Neuronal stem cell (in vitro differentiated cells): ENCODE results near the gene ANO6.

Source experiments
- DNase-seq: peaks from one replicate; pipeline ENCODE4 v3.0.0-alpha.2; 2013; ENCODE audit warnings: low spot score
- H2AFZ ChIP-seq: one replicate; pipeline ENCODE4 v1.6.1; 2013; ENCODE audit warnings: mild to moderate bottlenecking, low read length, inconsistent platforms
- H2AK5ac ChIP-seq: 2 replicates; pipeline ENCODE4 v1.6.1; 2013; ENCODE audit warnings: low read depth, mild to moderate bottlenecking, inconsistent platforms, low read length, moderate library complexity, mixed read lengths
- H2BK120ac ChIP-seq: 2 replicates; pipeline ENCODE4 v1.6.1; 2013; ENCODE audit warnings: low read depth, mild to moderate bottlenecking, inconsistent platforms, low read length, moderate library complexity, mixed read lengths
- H2BK12ac ChIP-seq: one replicate; pipeline ENCODE4 v1.6.1; 2013; ENCODE audit warnings: low read length, inconsistent platforms
- H2BK15ac ChIP-seq: 2 replicates; pipeline ENCODE4 v1.6.1; 2013; ENCODE audit warnings: mild to moderate bottlenecking, low read length, inconsistent platforms, mixed read lengths
- H2BK5ac ChIP-seq: one replicate; pipeline ENCODE4 v1.6.1; 2013; ENCODE audit warnings: inconsistent platforms, mild to moderate bottlenecking, low read length, moderate library complexity
- H3K14ac ChIP-seq: one replicate; pipeline ENCODE4 v1.6.1; 2013; ENCODE audit warnings: low read length, inconsistent platforms
- H3K18ac ChIP-seq: 2 replicates; pipeline ENCODE4 v1.6.1; 2013; ENCODE audit warnings: low read length, inconsistent platforms
- H3K23ac ChIP-seq: 2 replicates; pipeline ENCODE4 v1.6.1; 2013; ENCODE audit warnings: low read depth, mild to moderate bottlenecking, mixed read lengths, low read length, inconsistent platforms; ENCODE audit not compliant: poor library complexity
- H3K27ac ChIP-seq: replicated peaks from 3 replicates; pipeline ENCODE4 v1.5.1; 2013; ENCODE audit warnings: low read length, inconsistent platforms
- H3K27me3 ChIP-seq, 3 experiments: 2 replicates each; pipeline ENCODE4 v1.6.1; 2013; ENCODE audit warnings: low read length in 3 of 3, mild to moderate bottlenecking in 2 of 3, inconsistent platforms in 1 of 3, low read depth in 1 of 3, mixed read lengths in 1 of 3, moderate library complexity in 1 of 3; ENCODE audit not compliant: control insufficient read depth in 3 of 3, insufficient read depth in 3 of 3
- H3K36me3 ChIP-seq, 2 donors: replicated peaks in 1 of 2; 2 replicates each; pipeline ENCODE4 v1.6.1; 2013; ENCODE audit warnings: low read length in 2 of 2; ENCODE audit not compliant: control insufficient read depth in 2 of 2, insufficient read depth in 2 of 2
- H3K4ac ChIP-seq: 2 replicates; pipeline ENCODE4 v1.6.1; 2013; ENCODE audit warnings: inconsistent platforms, mild to moderate bottlenecking, low read length, moderate library complexity
- H3K4me1 ChIP-seq, 2 donors: 1 replicate in 1 of 2; 2 replicates in 1 of 2; pipeline ENCODE4 v1.6.1; 2013; ENCODE audit warnings: low read length in 2 of 2, low read depth in 1 of 2; ENCODE audit not compliant: control insufficient read depth in 2 of 2, insufficient read depth in 1 of 2
- H3K4me2 ChIP-seq: one replicate; pipeline ENCODE4 v1.6.1; 2013; ENCODE audit warnings: mild to moderate bottlenecking, low read length, inconsistent platforms; ENCODE audit not compliant: insufficient read depth, poor library complexity, severe bottlenecking
- H3K4me3 ChIP-seq, 2 donors: 2 replicates each; pipeline ENCODE4 v1.5.1; 2013; ENCODE audit warnings: low read length in 2 of 2, mild to moderate bottlenecking in 2 of 2, inconsistent platforms in 1 of 2, moderate library complexity in 1 of 2
- H3K79me1 ChIP-seq: one replicate; pipeline ENCODE4 v1.6.1; 2013; ENCODE audit warnings: low read depth, mild to moderate bottlenecking, inconsistent platforms, low read length, moderate library complexity
- H3K9ac ChIP-seq: one replicate; pipeline ENCODE4 v1.6.1; 2013; ENCODE audit warnings: mild to moderate bottlenecking, low read depth, low read length, inconsistent platforms; ENCODE audit not compliant: poor library complexity
- H3K9me3 ChIP-seq, 2 donors: replicated peaks in 1 of 2; 2 replicates each; pipeline versions ENCODE3 to v1.6.1; 2013; ENCODE audit warnings: low read length in 2 of 2, mild to moderate bottlenecking in 2 of 2, inconsistent platforms in 1 of 2, low read depth in 1 of 2, mixed read lengths in 1 of 2, moderate library complexity in 1 of 2; ENCODE audit not compliant: control insufficient read depth in 2 of 2, insufficient read depth in 1 of 2
- H4K8ac ChIP-seq: one replicate; pipeline ENCODE4 v1.6.1; 2013; ENCODE audit warnings: low read depth, mild to moderate bottlenecking, inconsistent platforms, low read length, moderate library complexity
- H4K91ac ChIP-seq: one replicate; pipeline ENCODE4 v1.6.1; 2013; ENCODE audit warnings: low read length, low read depth, mild to moderate bottlenecking, inconsistent platforms; ENCODE audit not compliant: poor library complexity
- WGBS, 2 donors: extraction: QIAGEN DNeasy Blood & Tissue Kit; methylation state at CpG; one replicate each; pipeline ENCODE4 v1.1.7; 2013; ENCODE audit warnings: missing lambda C conversion rate in 2 of 2, mixed read lengths in 1 of 2; ENCODE audit not compliant: insufficient read length in 2 of 2, insufficient replicate concordance in 1 of 2; ENCODE audit errors: extremely low coverage in 2 of 2; 5-methylcytosine and 5-hydroxymethylcytosine counted together

Gene ANO6

DNA sequence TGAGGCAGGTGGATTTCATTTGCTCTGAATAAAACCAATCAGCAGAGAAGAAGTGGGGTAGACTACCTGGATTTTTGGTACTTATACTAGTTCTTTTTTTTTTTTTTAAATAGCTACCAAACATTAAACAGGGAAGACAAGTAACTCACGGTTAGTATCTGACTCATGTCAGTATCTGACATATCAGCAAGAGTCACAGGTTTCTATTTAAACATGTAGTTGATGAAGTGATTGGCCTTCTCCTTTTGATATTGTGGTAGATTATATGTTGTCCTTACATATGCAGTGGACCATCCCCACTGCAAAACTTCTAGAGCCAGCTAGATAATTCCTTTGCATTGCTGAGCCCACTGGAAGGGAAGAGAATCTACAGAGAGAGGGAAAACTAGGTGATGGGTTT, 208.0 kb downstream of the ANO6 start:
- Histone ChIP-seq H3K14ac (no peak overlapping the region), H2BK5ac (no peak overlapping the region), H2AFZ (no peak overlapping the region), H3K18ac (no peak overlapping the region), H3K79me1 (no peaks in the 10 kb centered on the region), H3K27ac (no peak overlapping the region), H3K4me3 (no peak overlapping the region), H2BK120ac (no peak overlapping the region), H3K9me3 (no peaks in the 10 kb centered on the region), H3K4ac (no peak overlapping the region), H2AK5ac (no peak overlapping the region), H2BK12ac (no peak overlapping the region), H4K91ac (no peak overlapping the region), H3K4me1 (no peaks in the 10 kb centered on the region), H3K27me3 (no peaks in the 10 kb centered on the region), H3K36me3 (peaks cover 5 to 72% of the 10 kb centered on the region in 2 donors), H3K23ac (no peak overlapping the region), H2BK15ac (no peak overlapping the region), H3K9ac (no peak overlapping the region), H4K8ac (no peak overlapping the region), H3K4me2 (no peak overlapping the region)
- WGBS, 2 donors = no CpG with 5 or more reads among the region's 1 CpG
- no peak for DNase-seq

DNA sequence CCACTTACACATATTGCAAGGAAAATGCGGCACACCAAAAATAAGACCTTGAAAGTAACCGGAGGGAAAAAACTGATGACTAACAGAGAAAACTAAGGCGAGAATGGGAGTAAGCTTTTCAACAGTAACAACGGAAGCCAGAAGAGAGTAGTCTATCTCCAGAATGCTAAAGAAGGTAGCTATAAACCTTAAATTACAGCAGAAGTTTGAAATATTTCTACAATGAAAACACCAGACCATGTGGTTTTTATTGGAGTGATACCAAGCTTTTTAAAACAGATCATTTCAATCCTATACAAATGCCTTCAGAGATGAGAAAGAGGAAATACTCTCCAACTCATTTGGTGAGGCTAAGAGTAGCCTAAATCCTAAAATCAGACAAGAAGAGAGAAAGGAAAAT, 209.5 kb downstream of the ANO6 start:
- Histone ChIP-seq H3K27me3 (no peaks in the 10 kb centered on the region), H3K9me3 (no peaks in the 10 kb centered on the region), H3K4me1 (no peaks in the 10 kb centered on the region), H3K36me3 (peaks cover 5 to 83% of the 10 kb centered on the region in 2 donors), H4K8ac (no peak overlapping the region), H3K9ac (no peak overlapping the region), H3K27ac (no peak overlapping the region), H3K79me1 (no peaks in the 10 kb centered on the region), H2BK5ac (no peak overlapping the region), H3K4me2 (no peak overlapping the region), H3K18ac (no peak overlapping the region), H4K91ac (no peak overlapping the region), H2AK5ac (no peak overlapping the region), H3K23ac (no peak overlapping the region), H2BK120ac (no peak overlapping the region), H2BK15ac (no peak overlapping the region), H2BK12ac (no peak overlapping the region), H3K4me3 (no peak overlapping the region), H3K4ac (no peak overlapping the region), H2AFZ (no peak overlapping the region), H3K14ac (no peak overlapping the region)
- no CpG with 5 or more reads among the region's 4 CpGs for WGBS, 2 donors
- DNase-seq = no peak

DNA sequence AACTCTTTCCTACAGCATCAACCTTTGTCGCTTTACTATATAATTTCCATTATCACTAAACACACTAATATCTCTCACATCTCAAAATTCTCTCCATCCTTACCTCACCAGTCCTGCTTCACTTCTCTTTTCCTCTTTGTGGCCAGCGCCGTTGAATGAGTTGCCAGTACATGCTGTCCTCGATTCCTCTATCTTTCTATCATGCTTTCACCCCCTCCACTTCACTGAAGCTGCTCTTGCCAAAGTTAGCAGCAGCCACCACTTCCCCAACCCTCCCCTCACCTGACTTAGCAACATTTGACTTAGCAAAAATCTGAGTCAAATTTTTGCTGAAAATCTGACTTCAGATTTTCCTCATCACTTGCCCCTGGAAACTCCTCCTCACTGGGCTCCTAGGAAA, 210.4 kb downstream of the ANO6 start:
- no peak overlapping the region for H2BK15ac ChIP-seq
- no peak overlapping the region for H3K4me2 ChIP-seq
- no peak overlapping the region for H3K4ac ChIP-seq
- H3K27ac ChIP-seq = no peak overlapping the region
- H3K79me1 ChIP-seq = no peaks in the 10 kb centered on the region
- no peaks in the 10 kb centered on the region for H3K9me3 ChIP-seq
- DNase-seq = no peak
- H3K23ac ChIP-seq = no peak overlapping the region
- no peak overlapping the region for H3K14ac ChIP-seq
- no peak overlapping the region for H2BK120ac ChIP-seq
- no peak overlapping the region for H3K18ac ChIP-seq
- H3K9ac ChIP-seq = no peak overlapping the region
- peaks cover 5 to 80% of the 10 kb centered on the region in 2 donors for H3K36me3 ChIP-seq
- H3K27me3 ChIP-seq = no peaks in the 10 kb centered on the region
- no peak overlapping the region for H2AK5ac ChIP-seq
- H3K4me1 ChIP-seq = no peaks in the 10 kb centered on the region
- no peak overlapping the region for H2BK5ac ChIP-seq
- H4K91ac ChIP-seq = no peak overlapping the region
- no peak overlapping the region for H2AFZ ChIP-seq
- 100% methylated on average over 1 of the region's 4 CpGs; no CpG with 5 or more reads in 1 of the 2 donors for WGBS, 2 donors
- no peak overlapping the region for H4K8ac ChIP-seq
- no peak overlapping the region for H2BK12ac ChIP-seq
- H3K4me3 ChIP-seq = no peak overlapping the region

DNA sequence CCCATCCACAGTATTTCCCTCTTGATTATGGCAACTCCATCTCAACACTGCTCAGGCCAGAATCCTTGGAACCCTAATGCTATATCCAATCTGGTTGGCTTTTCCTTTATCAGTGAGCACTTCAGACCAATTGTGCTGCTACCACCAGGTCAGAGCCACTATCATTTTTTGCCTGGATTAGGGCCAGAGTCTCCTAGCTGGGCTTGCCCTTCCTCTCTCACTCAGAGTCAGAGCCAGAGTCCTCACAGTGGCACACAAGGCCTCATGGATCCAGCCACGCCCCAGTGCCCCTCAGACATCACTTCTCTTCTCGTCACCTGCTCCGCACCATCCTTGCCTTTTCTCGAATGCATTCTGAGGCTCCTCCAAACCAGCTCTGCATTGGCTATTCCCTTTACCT, 211.1 kb downstream of the ANO6 start:
- H3K14ac ChIP-seq = no peak overlapping the region
- H3K27me3 ChIP-seq = no peaks in the 10 kb centered on the region
- H3K23ac ChIP-seq = no peak overlapping the region
- H3K36me3 ChIP-seq = peaks cover 5 to 76% of the 10 kb centered on the region in 2 donors
- DNase-seq = no peak
- H3K27ac ChIP-seq = no peak overlapping the region
- H2AK5ac ChIP-seq = no peak overlapping the region
- no peak overlapping the region for H3K4ac ChIP-seq
- H2BK12ac ChIP-seq = no peak overlapping the region
- no peaks in the 10 kb centered on the region for H3K79me1 ChIP-seq
- H3K4me2 ChIP-seq = no peak overlapping the region
- H3K4me3 ChIP-seq = no peak overlapping the region
- H2BK120ac ChIP-seq = no peak overlapping the region
- H2AFZ ChIP-seq = no peak overlapping the region
- H3K9me3 ChIP-seq = no peaks in the 10 kb centered on the region
- H2BK5ac ChIP-seq = no peak overlapping the region
- H3K18ac ChIP-seq = no peak overlapping the region
- no peak overlapping the region for H2BK15ac ChIP-seq
- H3K4me1 ChIP-seq = no peaks in the 10 kb centered on the region
- H4K91ac ChIP-seq = no peak overlapping the region
- no CpG with 5 or more reads among the region's 4 CpGs for WGBS, 2 donors
- H4K8ac ChIP-seq = no peak overlapping the region
- no peak overlapping the region for H3K9ac ChIP-seq
